CD4-positive, alpha-beta T cell (primary cell): ENCODE results near the gene FN3KRP. TPM values are rescaled to one million over a fixed set of nuclear protein-coding genes. Genes with fewer than 3 reads are reported as not detected.
"Not testable (repeated sequence)": the region's sequence is repeated elsewhere in the genome, so short reads cannot be mapped to it uniquely, and the experiment has no call there.

Experiments used
- ATAC-seq: fragments of 200-7000 bp; cut with Tn5 transposase; one replicate; pipeline ENCODE4 v1.10.0; 2022; ENCODE audit warnings: mild to moderate bottlenecking; ENCODE audit not compliant: poor library complexity
- CTCF ChIA-PET: fragments of 350-600 bp; sonication (Branson Sonifier 250); formaldehyde crosslinking; loops from one replicate; lab custom pipeline; 2021; ENCODE audit warnings: antibody characterized with exemption, inconsistent platforms; lab: Charles Lee
- POLR2A ChIA-PET: fragments of 350-600 bp; sonication (Branson Sonifier 250); formaldehyde crosslinking; loops from one replicate; lab custom pipeline; 2021; ENCODE audit warnings: antibody characterized with exemption, inconsistent platforms; lab: Charles Lee
- DNase-seq, 14 experiments: peaks; one replicate each; pipeline ENCODE4 v3.0.0-alpha.2; 2013 to 2020; ENCODE audit warnings: mixed read lengths in 2 of 14
- H3K27ac ChIP-seq, 2 donors: one replicate each; pipeline versions ENCODE4 v1.5.1 to v1.7.0; 2013; ENCODE audit warnings: low read length in 2 of 2, low read depth in 1 of 2, mild to moderate bottlenecking in 1 of 2
- H3K27me3 ChIP-seq, 2 experiments: 1 replicate in 1 of 2; 2 replicates in 1 of 2; pipeline versions ENCODE4 v1.6.1 to v1.7.0; 2013; ENCODE audit warnings: low read length in 2 of 2, control low read depth in 1 of 2, mild to moderate bottlenecking in 1 of 2, moderate library complexity in 1 of 2; ENCODE audit not compliant: insufficient read depth in 2 of 2, control insufficient read depth in 1 of 2
- H3K36me3 ChIP-seq: one replicate; pipeline ENCODE4 v1.6.1; 2013; ENCODE audit warnings: low read length, control low read depth; ENCODE audit not compliant: insufficient read depth
- H3K4me1 ChIP-seq: one replicate; pipeline ENCODE4 v1.6.1; 2013; ENCODE audit warnings: low read length, control low read depth; ENCODE audit not compliant: insufficient read depth
- H3K4me3 ChIP-seq: one replicate; pipeline ENCODE4 v1.5.1; 2013; ENCODE audit warnings: mild to moderate bottlenecking, low read length, moderate library complexity
- H3K9me3 ChIP-seq, 2 experiments: 1 replicate in 1 of 2; 2 replicates in 1 of 2; pipeline versions ENCODE4 v1.6.1 to v1.7.0; 2013; ENCODE audit warnings: low read length in 2 of 2, mild to moderate bottlenecking in 2 of 2, control low read depth in 1 of 2, moderate library complexity in 1 of 2; ENCODE audit not compliant: control insufficient read depth in 1 of 2, insufficient read depth in 1 of 2
- H3K27ac Mint-ChIP-seq: one replicate; pipeline ENCODE4 v1.8.0; 2020; ENCODE audit warnings: mixed read lengths
- H3K27me3 Mint-ChIP-seq: one replicate; pipeline ENCODE4 v1.8.0; 2021; ENCODE audit warnings: mixed read lengths
- H3K36me3 Mint-ChIP-seq: one replicate; pipeline ENCODE4 v1.8.0; 2021; ENCODE audit warnings: low read depth, mixed read lengths
- H3K4me1 Mint-ChIP-seq: one replicate; pipeline ENCODE4 v1.8.0; 2021; ENCODE audit warnings: low read depth, mixed read lengths
- H3K4me3 Mint-ChIP-seq: one replicate; pipeline ENCODE4 v1.8.0; 2020; ENCODE audit warnings: mild to moderate bottlenecking, mixed read lengths
- H3K9me3 Mint-ChIP-seq: one replicate; pipeline ENCODE4 v1.8.0; 2020; ENCODE audit warnings: mixed read lengths
- CTCF ChIP-seq: fragments of 200-600 bp; IDR thresholded peaks from one replicate; pipeline ENCODE4 v1.8.0; 2022; ENCODE audit warnings: antibody characterized with exemption, mild to moderate bottlenecking
- intact Hi-C, 2 experiments: fragments of 100-400 bp; cut with DNase I in 1 of 2; cut with micrococcal nuclease in 1 of 2; formaldehyde crosslinking; loops; one replicate each; pipeline versions ENCODE4 v1.15.1 to v1.9.0; 2023 to 2025; cut with DNase I, micrococcal nuclease
- total RNA-seq, 174 experiments: library from RNA in 2 of 174; stranded (reverse) in 2 of 174; gene quantifications; one replicate each; pipeline ENCODE4 v1.2.3 and lab custom pipeline; 2021 to 2026

Gene FN3KRP
- total RNA-seq, 2 experiments from 2014 or later = 30.6 to 31.2 TPM

DNA sequence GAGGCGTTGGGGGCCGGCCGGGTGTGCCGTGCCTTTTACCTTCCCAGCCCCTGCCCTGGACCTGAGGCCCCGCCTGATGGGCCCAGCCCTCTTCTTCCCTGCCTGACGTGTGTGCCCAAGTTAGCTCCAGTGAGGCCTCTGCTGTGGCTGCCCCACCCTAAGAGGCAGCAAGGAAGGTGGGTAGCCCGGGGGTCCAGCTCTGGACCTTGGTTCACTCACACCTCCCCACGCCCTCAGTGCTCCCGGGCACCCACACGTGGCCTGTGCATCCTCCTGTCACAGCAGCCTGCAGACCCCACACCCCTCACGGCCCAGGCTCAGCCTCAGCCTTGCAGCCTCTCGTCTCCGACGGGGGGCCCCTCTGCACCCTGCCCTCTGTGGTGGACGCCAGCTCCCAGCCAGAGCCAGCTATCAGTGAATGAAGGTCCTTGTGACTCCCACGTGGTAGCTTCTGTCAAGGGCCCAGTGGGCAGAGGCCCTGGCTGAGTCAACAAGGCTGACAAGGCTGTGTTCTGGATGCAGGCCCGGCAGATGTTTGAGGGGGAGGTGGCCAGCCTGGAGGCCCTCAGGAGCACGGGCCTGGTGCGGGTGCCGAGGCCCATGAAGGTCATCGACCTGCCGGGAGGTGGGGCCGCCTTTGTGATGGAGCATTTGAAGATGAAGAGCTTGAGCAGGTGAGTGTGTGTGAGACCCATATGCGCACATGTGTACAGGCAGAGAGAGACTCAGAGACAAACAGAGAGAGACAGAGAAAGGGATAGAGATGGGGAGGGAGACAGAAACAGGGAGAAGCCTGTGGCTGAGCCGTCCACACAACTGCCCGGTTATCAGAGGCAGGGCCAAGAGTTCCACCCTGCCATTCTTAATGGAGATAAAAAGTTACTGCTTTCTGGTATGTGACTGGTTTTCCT is 21.7 kb downstream of the FN3KRP start:
- DNase-seq (no peak), ATAC-seq (no peak)
- H3K27me3 Mint-ChIP-seq = no peaks in the 10 kb centered on the region
- CTCF ChIA-PET = no interaction called here
- intact Hi-C loops = no loop called here
- peaks cover 0 to 6% of the 10 kb centered on the region in 2 experiments for H3K27me3 ChIP-seq
- TF ChIP-seq CTCF = no peak
- H3K4me3 ChIP-seq = no peak overlapping the region
- peaks cover 6% of the 10 kb centered on the region for H3K36me3 ChIP-seq
- no peaks in the 10 kb centered on the region for H3K4me1 Mint-ChIP-seq
- H3K27ac Mint-ChIP-seq = no peak overlapping the region
- H3K4me1 ChIP-seq = peaks cover 9% of the 10 kb centered on the region
- H3K4me3 Mint-ChIP-seq = no peak overlapping the region
- no peak overlapping the region for H3K27ac ChIP-seq
- POLR2A ChIA-PET = no interaction called here
- no peaks in the 10 kb centered on the region for H3K9me3 Mint-ChIP-seq
- peaks cover 36% of the 10 kb centered on the region for H3K36me3 Mint-ChIP-seq
- H3K9me3 ChIP-seq = peaks cover 0 to 25% of the 10 kb centered on the region in 2 experiments

DNA sequence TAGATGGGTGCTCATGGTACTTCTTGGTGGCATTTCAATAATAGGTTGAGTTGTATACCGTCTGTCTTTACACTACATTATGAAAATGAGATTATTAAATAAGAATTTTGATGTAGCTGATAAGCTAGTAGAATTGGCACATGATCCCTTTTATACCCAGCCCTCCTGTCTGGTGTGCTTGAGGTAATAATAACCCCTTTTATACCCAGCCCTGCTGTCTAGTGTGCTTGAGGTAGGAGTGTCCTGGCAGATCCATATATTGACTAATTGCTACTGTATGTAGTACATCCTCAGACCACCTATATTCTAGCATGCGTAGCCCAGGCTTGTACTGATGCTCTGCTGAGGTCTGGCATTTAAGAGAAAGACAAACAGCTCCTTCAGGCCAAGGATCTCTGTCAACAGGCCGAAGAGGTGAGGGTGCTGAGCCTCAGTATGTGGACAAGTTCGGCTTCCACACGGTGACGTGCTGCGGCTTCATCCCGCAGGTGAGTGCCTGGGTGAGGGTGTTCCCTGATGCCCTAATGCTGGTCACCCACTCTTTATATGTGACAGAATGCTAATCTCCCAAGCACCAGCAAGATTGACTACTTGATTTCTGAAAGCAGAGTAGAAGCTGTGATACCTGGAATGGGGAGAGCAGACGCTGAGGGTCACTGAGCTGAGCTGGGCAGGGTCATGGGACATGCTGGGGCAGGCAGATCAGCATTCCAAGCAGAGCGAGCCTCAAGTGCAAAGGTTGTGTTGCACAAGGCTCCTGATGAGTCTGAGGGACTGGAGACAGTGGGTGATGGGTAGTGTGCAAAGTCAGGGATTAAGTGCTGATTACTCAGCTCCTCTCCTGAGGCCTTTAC is 24.6 kb downstream of the FN3KRP start:
- Mint-ChIP-seq H3K4me3 (no peak overlapping the region), H3K27ac (no peak overlapping the region), H3K9me3 (no peaks in the 10 kb centered on the region), H3K4me1 (no peaks in the 10 kb centered on the region), H3K36me3 (peaks cover 33% of the 10 kb centered on the region), H3K27me3 (no peaks in the 10 kb centered on the region)
- H3K27me3 ChIP-seq = no peaks in the 10 kb centered on the region
- POLR2A ChIA-PET = no interaction called here
- CTCF ChIA-PET = no interaction called here
- DNase-seq = no peak
- H3K36me3 ChIP-seq = peaks cover 2% of the 10 kb centered on the region
- H3K9me3 ChIP-seq = peaks cover 0 to 17% of the 10 kb centered on the region in 2 experiments
- no peak for ATAC-seq
- no peaks in the 10 kb centered on the region for H3K4me1 ChIP-seq
- H3K4me3 ChIP-seq = no peak overlapping the region
- no peak overlapping the region for H3K27ac ChIP-seq
- no peak for TF ChIP-seq CTCF
- intact Hi-C loops = no loop called here

- Mint-ChIP-seq H3K4me3 (no peak overlapping the region), H3K27me3 (no peaks in the 10 kb centered on the region), H3K4me1 (no peaks in the 10 kb centered on the region), H3K9me3 (peaks cover 2% of the 10 kb centered on the region), H3K27ac (no peak overlapping the region), H3K36me3 (peaks cover 33% of the 10 kb centered on the region)
- Histone ChIP-seq H3K36me3 (peaks cover 2% of the 10 kb centered on the region), H3K27ac (no peak overlapping the region), H3K4me3 (no peak overlapping the region), H3K9me3 (peaks cover 0 to 24% of the 10 kb centered on the region in 2 experiments), H3K27me3 (no peaks in the 10 kb centered on the region), H3K4me1 (no peaks in the 10 kb centered on the region)
- CTCF ChIA-PET = no interaction called here
- ATAC-seq (no peak), DNase-seq (no peak)
- no peak for TF ChIP-seq CTCF
- intact Hi-C loops = no loop called here
- POLR2A ChIA-PET = no interaction called here
Observed at GRCh38 chr17:82743344-82744219, 27.1 kb downstream of the FN3KRP start.

GRCh38 chr17:82744736-82745135 is 28.2 kb downstream of the FN3KRP start:
- H3K9me3 Mint-ChIP-seq, H3K4me3 Mint-ChIP-seq, POLR2A ChIA-PET, H3K27me3 ChIP-seq, H3K36me3 ChIP-seq, H3K4me1 ChIP-seq, ATAC-seq, CTCF ChIA-PET, H3K4me1 Mint-ChIP-seq, H3K27me3 Mint-ChIP-seq, H3K27ac Mint-ChIP-seq, H3K27ac ChIP-seq, H3K4me3 ChIP-seq, DNase-seq, intact Hi-C loops: not testable (repeated sequence)
- peaks cover 0 to 24% of the 10 kb centered on the region in 2 experiments for H3K9me3 ChIP-seq
- peaks cover 30% of the 10 kb centered on the region for H3K36me3 Mint-ChIP-seq
